ENCODE data around the gene TMED6. TPM values are rescaled to one million over a fixed set of nuclear protein-coding genes. Genes with fewer than 3 reads are reported as not detected.

Gene TMED6
- total and polyA plus RNA-seq, 8 donors, result 1.2 to 5.0 (median 3.4) TPM

DNA sequence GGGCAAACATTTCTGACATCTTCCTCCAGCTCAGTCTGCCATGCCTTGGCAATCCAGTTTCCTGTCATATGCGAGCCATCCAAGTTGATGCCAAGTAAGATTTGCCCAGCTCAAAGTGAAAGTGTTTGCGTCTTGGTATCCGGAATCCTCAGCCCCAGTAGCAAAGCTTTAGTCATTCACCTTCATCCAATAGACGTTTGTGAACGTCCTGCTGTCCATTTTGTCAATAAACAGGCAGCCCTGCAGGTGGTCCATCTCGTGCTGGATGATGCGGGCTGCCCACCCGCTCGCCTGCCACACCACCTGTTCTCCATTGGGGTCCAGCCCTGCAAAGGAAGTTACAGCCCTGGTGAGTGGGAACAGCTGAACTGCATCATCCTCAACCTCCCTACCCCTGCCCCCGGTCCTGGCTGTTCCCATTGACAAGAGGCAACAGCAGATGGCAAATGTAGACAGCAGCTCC, 22.7 kb downstream of the TMED6 start:
- H3K27me3 ChIP-seq, result no peaks in the 10 kb centered on the region
- intact Hi-C loops (cut with DNase I), result no loop called here
- DNase-seq (no peak), ATAC-seq (no peak)
- H3K27ac ChIP-seq, result no peak overlapping the region
- H3K9me3 ChIP-seq, result no peaks in the 10 kb centered on the region
- peak overlapping the region in 1 of 2 donors; percentile 96 for H3K4me3 ChIP-seq
- peaks cover 0 to 67% of the 10 kb centered on the region in 2 donors for H3K36me3 ChIP-seq
- TF ChIP-seq, protein P1, sequence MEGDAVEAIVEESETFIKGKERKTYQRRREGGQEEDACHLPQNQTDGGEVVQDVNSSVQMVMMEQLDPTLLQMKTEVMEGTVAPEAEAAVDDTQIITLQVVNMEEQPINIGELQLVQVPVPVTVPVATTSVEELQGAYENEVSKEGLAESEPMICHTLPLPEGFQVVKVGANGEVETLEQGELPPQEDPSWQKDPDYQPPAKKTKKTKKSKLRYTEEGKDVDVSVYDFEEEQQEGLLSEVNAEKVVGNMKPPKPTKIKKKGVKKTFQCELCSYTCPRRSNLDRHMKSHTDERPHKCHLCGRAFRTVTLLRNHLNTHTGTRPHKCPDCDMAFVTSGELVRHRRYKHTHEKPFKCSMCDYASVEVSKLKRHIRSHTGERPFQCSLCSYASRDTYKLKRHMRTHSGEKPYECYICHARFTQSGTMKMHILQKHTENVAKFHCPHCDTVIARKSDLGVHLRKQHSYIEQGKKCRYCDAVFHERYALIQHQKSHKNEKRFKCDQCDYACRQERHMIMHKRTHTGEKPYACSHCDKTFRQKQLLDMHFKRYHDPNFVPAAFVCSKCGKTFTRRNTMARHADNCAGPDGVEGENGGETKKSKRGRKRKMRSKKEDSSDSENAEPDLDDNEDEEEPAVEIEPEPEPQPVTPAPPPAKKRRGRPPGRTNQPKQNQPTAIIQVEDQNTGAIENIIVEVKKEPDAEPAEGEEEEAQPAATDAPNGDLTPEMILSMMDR (IDR thresholded peaks at IDR 0.05), result no peak
- H3K4me1 ChIP-seq, result peaks cover 18 to 65% of the 10 kb centered on the region in 2 donors

DNA sequence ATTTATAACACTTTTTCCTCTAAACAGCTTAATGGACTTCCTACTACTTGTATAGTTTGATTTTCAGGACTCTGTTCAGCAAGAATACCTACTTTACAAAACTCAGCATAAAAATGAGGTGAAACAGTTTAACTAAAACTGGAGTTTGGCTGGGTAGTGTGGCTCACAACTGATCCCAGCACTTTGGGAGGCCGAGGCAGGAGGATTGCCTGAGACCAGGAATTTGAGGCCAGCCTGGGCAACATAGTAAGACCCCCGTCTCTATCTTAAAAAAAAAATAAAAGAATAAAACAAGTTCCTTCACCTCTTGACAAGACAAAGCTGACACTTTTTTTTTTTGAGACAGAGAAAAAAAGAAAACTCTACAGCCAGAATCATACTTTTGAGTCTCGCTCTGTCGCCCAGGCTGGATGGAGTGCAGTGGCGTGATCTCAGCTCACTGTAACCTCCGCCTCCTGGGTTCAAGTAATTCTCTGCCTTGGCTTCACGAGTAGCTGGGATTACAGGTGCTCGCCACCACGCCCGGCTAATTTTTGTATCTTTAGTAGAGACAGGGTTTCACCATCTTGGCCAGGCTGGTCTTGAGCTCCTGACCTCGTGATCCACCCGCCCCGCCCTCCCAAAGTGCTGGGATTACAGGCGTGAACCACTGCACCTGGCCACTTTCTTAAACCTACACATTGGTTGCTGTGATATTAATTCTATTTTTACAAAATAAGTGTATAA, 23.8 kb downstream of the TMED6 start:
- TF ChIP-seq, protein P1 (IDR thresholded peaks at IDR 0.05), result no peak
- ATAC-seq, result no peak
- intact Hi-C loops (cut with DNase I), result no loop called here
- H3K4me3 ChIP-seq, result no peak overlapping the region
- peaks cover 0 to 67% of the 10 kb centered on the region in 2 donors for H3K36me3 ChIP-seq
- no peaks in the 10 kb centered on the region for H3K9me3 ChIP-seq
- DNase-seq, result no peak
- no peaks in the 10 kb centered on the region for H3K27me3 ChIP-seq
- no peak overlapping the region for H3K27ac ChIP-seq
- H3K4me1 ChIP-seq, result peaks cover 18 to 65% of the 10 kb centered on the region in 2 donors

DNA sequence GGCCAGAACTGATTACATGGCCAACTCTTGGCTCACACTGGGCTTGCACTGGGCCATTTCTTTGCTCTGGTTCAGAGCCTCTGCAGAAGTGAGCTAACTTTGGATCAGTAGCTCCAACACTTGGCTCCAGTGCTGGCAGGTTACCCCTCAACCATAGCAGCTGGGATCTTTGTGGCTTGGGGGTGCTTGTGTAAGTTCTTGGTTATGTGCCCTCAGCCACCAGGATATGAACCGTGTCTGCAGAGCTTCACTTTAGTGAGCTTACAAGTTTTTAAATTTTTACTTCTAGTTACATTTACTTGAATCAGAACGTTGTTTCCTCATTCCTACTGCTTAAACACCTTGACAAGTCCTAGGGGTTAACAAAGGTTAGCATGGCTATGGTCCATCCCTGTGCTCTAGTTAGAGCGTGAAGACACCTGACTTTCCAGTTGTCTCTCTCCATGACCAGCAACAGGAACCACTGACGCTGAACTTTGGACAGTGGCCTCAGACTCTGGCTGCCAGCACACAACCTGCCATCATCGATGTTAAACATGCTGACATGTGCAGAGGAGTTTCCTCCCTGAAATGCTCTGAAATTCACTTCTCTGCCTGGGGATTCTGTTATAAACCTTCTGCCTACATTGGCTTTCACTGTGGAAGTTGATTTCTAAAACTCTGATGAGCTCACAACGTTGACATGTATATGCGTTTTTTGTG, 25.3 kb downstream of the TMED6 start:
- intact Hi-C loops (cut with DNase I), result no loop called here
- DNase-seq (no peak), ATAC-seq (no peak)
- peaks cover 0 to 71% of the 10 kb centered on the region in 2 donors for H3K36me3 ChIP-seq
- no peaks in the 10 kb centered on the region for H3K9me3 ChIP-seq
- H3K4me3 ChIP-seq, result no peak overlapping the region
- H3K27me3 ChIP-seq, result no peaks in the 10 kb centered on the region
- H3K27ac ChIP-seq, result no peak overlapping the region
- peaks cover 18 to 65% of the 10 kb centered on the region in 2 donors for H3K4me1 ChIP-seq
- TF ChIP-seq, protein P1 (IDR thresholded peaks at IDR 0.05), result no peak

DNA sequence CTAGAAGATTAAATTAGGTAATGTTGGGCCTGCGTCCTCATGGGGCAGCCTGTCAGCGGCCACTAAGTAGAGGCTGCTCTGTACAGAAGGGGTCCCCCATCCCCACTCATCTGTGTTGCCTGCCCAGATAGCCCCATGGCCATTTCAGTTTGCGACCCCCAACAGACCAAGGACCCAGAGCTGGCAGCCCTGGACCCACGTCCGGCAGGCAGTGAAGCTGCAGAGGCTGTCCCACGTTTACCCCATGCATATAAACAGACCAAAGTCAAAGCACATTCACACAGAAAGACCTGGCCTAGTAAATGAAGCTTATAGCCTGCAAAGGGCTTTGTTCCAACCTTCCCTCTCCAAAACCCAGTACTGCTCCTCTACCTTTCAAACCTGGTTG, 25.8 kb downstream of the TMED6 start:
- no peak for DNase-seq
- Histone ChIP-seq H3K27me3 (no peaks in the 10 kb centered on the region), H3K4me3 (no peak overlapping the region), H3K36me3 (peaks cover 0 to 77% of the 10 kb centered on the region in 2 donors), H3K27ac (no peak overlapping the region), H3K9me3 (no peaks in the 10 kb centered on the region), H3K4me1 (peaks cover 18 to 61% of the 10 kb centered on the region in 2 donors)
- intact Hi-C loops (cut with DNase I), result no loop called here
- no peak for ATAC-seq
- TF ChIP-seq, protein P1 (IDR thresholded peaks at IDR 0.05), result no peak

DNA sequence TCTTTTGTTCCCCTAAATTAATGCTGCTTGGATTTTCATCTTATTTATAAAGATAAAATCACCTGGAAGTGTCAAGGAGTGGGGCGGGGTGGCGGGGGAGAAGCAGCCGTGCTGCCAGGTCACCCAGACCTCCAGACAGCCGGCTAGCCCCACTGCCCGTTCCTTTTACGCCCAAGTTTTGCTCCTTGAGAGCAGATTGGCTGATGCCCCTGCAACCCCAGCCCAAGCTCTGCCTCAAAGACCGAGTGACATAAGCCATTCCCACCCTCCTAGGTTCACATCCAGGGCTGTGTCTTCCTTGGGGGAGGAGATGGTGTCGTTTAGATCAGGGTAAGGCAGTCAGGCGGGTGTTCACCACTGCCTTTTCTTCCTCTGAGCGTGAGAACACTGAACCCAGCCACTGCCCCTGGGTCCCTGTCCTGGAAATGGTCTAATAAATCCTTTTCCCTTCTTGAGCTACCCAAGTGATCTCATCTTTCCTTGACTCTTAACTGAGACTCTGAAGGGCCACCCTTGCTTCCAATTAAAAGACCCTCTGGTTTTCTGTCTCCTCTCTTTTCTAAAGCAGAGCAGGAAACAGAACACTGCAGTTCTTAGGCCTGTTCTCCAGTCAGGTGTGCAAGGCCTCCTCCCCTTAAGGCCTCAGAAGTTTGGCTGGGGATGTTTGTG, 26.9 kb downstream of the TMED6 start:
- Histone ChIP-seq H3K4me1 (peaks cover 18 to 54% of the 10 kb centered on the region in 2 donors), H3K9me3 (no peaks in the 10 kb centered on the region), H3K27me3 (no peaks in the 10 kb centered on the region), H3K4me3 (no peak overlapping the region), H3K36me3 (peaks cover 0 to 88% of the 10 kb centered on the region in 2 donors), H3K27ac (no peak overlapping the region)
- DNase-seq (no peak), ATAC-seq (no peak)
- TF ChIP-seq, protein P1 (IDR thresholded peaks at IDR 0.05), result no peak
- intact Hi-C loops (cut with DNase I), result no loop called here

All from left lung (tissue), 10 donors.